H1 (cell line): ENCODE results near the gene LIF.

Experiments used
- ATF3 ChIP-seq: IDR thresholded peaks from 2 replicates; pipeline ENCODE4 v1.6.1; 2011; ENCODE audit warnings: low read depth, mild to moderate bottlenecking, low read length; ENCODE audit not compliant: insufficient read depth
- CBX5 ChIP-seq: fragments of 300-800, 300-1000 bp; sonication (generic); IDR thresholded peaks from 2 replicates; pipeline ENCODE4 v1.7.1; 2016; ENCODE audit warnings: antibody characterized with exemption, low read length, low read depth
- CTCF ChIP-seq, 3 experiments: IDR thresholded peaks; 1 replicate in 2 of 3; 2 replicates in 1 of 3; pipeline versions ENCODE4 v1.5.1 to v1.6.1; 2011; ENCODE audit warnings: low read length in 3 of 3, mild to moderate bottlenecking in 3 of 3, inconsistent platforms in 2 of 3, low read depth in 1 of 3, moderate library complexity in 1 of 3; ENCODE audit not compliant: insufficient read depth in 1 of 3; ENCODE audit errors: control extremely low read depth in 1 of 3
- EGR1 ChIP-seq: IDR thresholded peaks from 2 replicates; pipeline ENCODE4 v1.6.1; 2011; ENCODE audit warnings: low read depth, low read length, borderline replicate concordance
- EP300 ChIP-seq, 2 experiments: IDR thresholded peaks; 1 replicate in 1 of 2; 2 replicates in 1 of 2; pipeline ENCODE4 v1.6.1; 2011 to 2012; ENCODE audit warnings: low read depth in 2 of 2, low read length in 2 of 2, mild to moderate bottlenecking in 2 of 2, borderline replicate concordance in 1 of 2, inconsistent platforms in 1 of 2, moderate library complexity in 1 of 2
- EZH2 ChIP-seq: fragments of 200-600 bp; sonication (generic); IDR thresholded peaks from 2 replicates; pipeline ENCODE4 v1.7.1; 2012; ENCODE audit warnings: low read depth, mild to moderate bottlenecking, moderate library complexity, low read length, inconsistent platforms; ENCODE audit not compliant: severe bottlenecking
- GABPA ChIP-seq: IDR thresholded peaks from 2 replicates; pipeline ENCODE4 v1.6.1; 2011; ENCODE audit warnings: mild to moderate bottlenecking, low read length, moderate library complexity, borderline replicate concordance; ENCODE audit not compliant: insufficient read depth
- JUND ChIP-seq: IDR thresholded peaks from 2 replicates; pipeline ENCODE4 v1.6.1; 2011; ENCODE audit warnings: mild to moderate bottlenecking, improper control_type of control experiment, low read length
- KDM5A ChIP-seq: fragments of 200-600 bp; IDR thresholded peaks from 2 replicates; pipeline ENCODE4 v1.7.1; 2012; ENCODE audit warnings: mild to moderate bottlenecking, low read length, inconsistent platforms, mixed read lengths
- NRF1 ChIP-seq: IDR thresholded peaks from 2 replicates; pipeline ENCODE4 v1.6.1; 2011; ENCODE audit warnings: mild to moderate bottlenecking, low read depth, low read length, improper control_type of control experiment
- POLR2A ChIP-seq, 2 experiments: IDR thresholded peaks; 1 replicate in 1 of 2; 2 replicates in 1 of 2; pipeline ENCODE4 v1.6.1; 2011; ENCODE audit warnings: low read depth in 2 of 2, low read length in 2 of 2, mild to moderate bottlenecking in 2 of 2; ENCODE audit errors: control extremely low read depth in 1 of 2
- POLR2AphosphoS5 ChIP-seq: IDR thresholded peaks from 2 replicates; pipeline ENCODE4 v1.6.1; 2011; ENCODE audit warnings: low read depth, low read length
- SP2 ChIP-seq: IDR thresholded peaks from 2 replicates; pipeline ENCODE4 v1.6.1; 2012; ENCODE audit warnings: mild to moderate bottlenecking, low read length, inconsistent platforms
- TAF1 ChIP-seq: IDR thresholded peaks from 2 replicates; pipeline ENCODE4 v1.6.1; 2011; ENCODE audit warnings: mild to moderate bottlenecking, low read depth, low read length

- TF ChIP-seq CTCF (IDR thresholded peaks at IDR 0.05; ENCODE audit: control extremely low read depth in 1 of 3, insufficient read depth in 1 of 3, low read depth in 1 of 3, low read length in 3 of 3): no peak
- TF ChIP-seq TAF1: no peak
- TF ChIP-seq EGR1: no peak
- no peak for TF ChIP-seq POLR2AphosphoS5
- TF ChIP-seq EZH2: no peak
- no peak for TF ChIP-seq GABPA
- TF ChIP-seq EP300 (IDR thresholded peaks at IDR 0.05; ENCODE audit: borderline replicate concordance in 1 of 2, low read depth in 2 of 2, low read length in 2 of 2): no peak
- TF ChIP-seq JUND: no peak
- TF ChIP-seq SP2: no peak
- no peak for TF ChIP-seq POLR2A (IDR thresholded peaks at IDR 0.05; ENCODE audit: control extremely low read depth in 1 of 2, low read depth in 2 of 2, low read length in 2 of 2)
- TF ChIP-seq CBX5: no peak
- TF ChIP-seq KDM5A: no peak
- TF ChIP-seq ATF3: no peak
- TF ChIP-seq NRF1: no peak
Measured at GRCh38 chr22:30265823-30266444, 19.4 kb upstream of the LIF start.
